ENCODE data around the gene FAM20C.

The FAM20C gene

GRCh38 chr7:264541-265191 is 72.3 kb downstream of the FAM20C start:
- no peak for DNase-seq (ENCODE audit: insufficient read length, low spot score)

GRCh38 chr7:265192-265997 is 73.0 kb downstream of the FAM20C start:
- FAIRE-seq, result no peak
- DNase-seq (ENCODE audit: insufficient read length, low spot score), result no peak

More at GRCh38 chr7:264541-265191, 72.3 kb downstream of the FAM20C start:
- FAIRE-seq, result no peak

- FAIRE-seq (no peak), DNase-seq (ENCODE audit: insufficient read length, low spot score) (no peak)
Observed at GRCh38 chr7:265998-266850, 73.9 kb downstream of the FAM20C start.

GRCh38 chr7:266851-267840 is 74.8 kb downstream of the FAM20C start:
- DNase-seq (ENCODE audit: insufficient read length, low spot score), result no peak

DNA sequence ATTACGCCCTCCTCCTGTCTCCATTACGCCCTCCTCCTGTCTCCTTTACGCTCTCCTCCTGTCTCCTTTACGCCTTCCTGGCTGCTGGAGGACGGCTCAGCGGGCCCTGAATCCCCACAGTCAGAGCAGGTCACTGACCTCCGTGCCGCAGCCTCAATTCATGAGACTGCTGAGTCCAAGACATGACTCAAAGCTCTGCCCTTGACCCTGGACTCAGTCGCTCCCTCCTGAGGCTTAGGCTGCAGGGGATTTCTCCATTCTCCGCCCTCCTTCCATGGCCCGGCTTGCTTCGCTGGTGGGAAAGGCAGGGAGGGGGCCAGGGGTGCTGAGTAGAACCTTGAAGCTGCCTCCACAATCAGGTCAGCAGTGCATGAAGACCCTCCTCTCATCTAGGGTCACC is 76.6 kb downstream of the FAM20C start:
- FAIRE-seq (no peak), DNase-seq (ENCODE audit: insufficient read length, low spot score) (no peak)

More at GRCh38 chr7:266851-267840, 74.8 kb downstream of the FAM20C start:
- no peak for FAIRE-seq

DNA sequence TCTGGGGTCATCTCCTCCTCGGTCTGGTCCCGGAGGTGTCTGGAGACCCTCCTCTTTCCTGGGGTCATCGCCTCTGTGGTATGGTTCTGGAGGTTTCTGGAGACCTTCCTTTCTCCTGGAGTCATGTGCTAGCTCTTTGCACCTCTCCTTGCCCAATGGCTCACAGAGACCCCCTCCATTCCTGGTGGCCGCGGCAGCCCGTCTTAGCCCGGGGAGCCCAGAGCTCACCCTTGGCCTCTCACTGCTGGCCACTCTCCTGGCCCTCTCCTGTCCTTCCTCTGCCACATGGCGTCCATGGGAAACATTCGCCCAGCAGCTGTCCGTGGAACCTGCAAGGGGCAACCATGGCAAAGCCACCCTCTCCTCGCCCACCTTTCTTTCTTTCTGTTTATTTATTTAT is 77.3 kb downstream of the FAM20C start:
- FAIRE-seq, result no peak

GRCh38 chr7:270351-270983 is 78.1 kb downstream of the FAM20C start:
- no peak for FAIRE-seq

More for the DNA sequence above, 77.3 kb downstream of the FAM20C start:
- no peak for DNase-seq (ENCODE audit: insufficient read length, low spot score)

GRCh38 chr7:271266-272107 is 79.1 kb downstream of the FAM20C start:
- FAIRE-seq (no peak), DNase-seq (ENCODE audit: insufficient read length, low spot score) (no peak)

More at GRCh38 chr7:270351-270983, 78.1 kb downstream of the FAM20C start:
- no peak for DNase-seq (ENCODE audit: insufficient read length, low spot score)

GRCh38 chr7:272108-272615 is 79.8 kb downstream of the FAM20C start:
- DNase-seq (ENCODE audit: insufficient read length, low spot score) (no peak), FAIRE-seq (no peak)

GRCh38 chr7:272631-273030 is 80.3 kb downstream of the FAM20C start:
- DNase-seq (ENCODE audit: insufficient read length, low spot score) (no peak), FAIRE-seq (no peak)

- DNase-seq (ENCODE audit: insufficient read length, low spot score) (no peak), FAIRE-seq (no peak)
Observed at GRCh38 chr7:273327-273726, 81.0 kb downstream of the FAM20C start.

GRCh38 chr7:274266-274665 is 81.9 kb downstream of the FAM20C start:
- DNase-seq (ENCODE audit: insufficient read length, low spot score) (no peak), FAIRE-seq (no peak)

GRCh38 chr7:276230-276835 is 84.0 kb downstream of the FAM20C start:
- no peak for DNase-seq (ENCODE audit: insufficient read length, low spot score)
- FAIRE-seq, result no peak

DNA sequence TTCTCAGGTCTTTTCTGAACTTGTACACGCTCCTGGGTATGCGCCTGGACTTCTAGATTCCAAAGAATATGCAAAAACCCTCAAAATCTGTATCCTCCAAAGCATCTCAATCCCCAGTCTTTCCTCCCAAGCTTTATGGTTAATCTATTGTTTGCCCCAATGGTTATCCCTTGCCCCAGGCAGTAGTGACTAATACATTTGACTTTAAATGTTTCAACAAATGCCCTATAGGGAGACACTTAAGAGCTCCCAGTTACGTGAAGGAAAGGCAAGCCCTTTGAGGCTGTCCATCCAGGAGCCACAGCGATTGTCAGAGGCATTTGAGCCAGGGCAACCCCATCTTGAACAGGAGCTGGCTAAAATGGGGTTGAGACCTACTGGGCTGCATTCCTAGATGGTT is 84.9 kb downstream of the FAM20C start:
- DNase-seq (ENCODE audit: insufficient read length, low spot score), result no peak

GRCh38 chr7:278081-278480 is 85.7 kb downstream of the FAM20C start:
- DNase-seq (ENCODE audit: insufficient read length, low spot score) (no peak), FAIRE-seq (no peak)

More for the DNA sequence above, 84.9 kb downstream of the FAM20C start:
- FAIRE-seq, result no peak

DNA sequence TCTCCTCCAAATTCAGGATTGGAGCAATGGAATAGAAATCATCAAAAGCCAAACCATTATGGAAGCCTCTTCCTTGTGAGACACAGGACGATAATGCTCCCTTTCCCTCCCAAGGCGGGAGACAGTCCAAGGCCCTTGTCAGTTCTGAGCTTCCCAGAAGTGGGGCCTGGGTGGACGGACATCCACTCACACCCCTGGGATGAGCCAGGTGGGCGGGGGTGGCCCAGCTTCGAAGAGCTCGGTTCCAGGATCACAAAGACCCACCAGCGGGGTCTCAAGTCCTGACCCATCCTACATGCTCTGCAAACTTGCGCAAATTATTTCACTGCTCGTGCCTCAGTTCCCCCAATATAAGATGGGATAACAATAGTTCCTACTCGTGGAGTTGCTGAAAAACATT is 87.5 kb downstream of the FAM20C start:
- DNase-seq (ENCODE audit: insufficient read length, low spot score), result no peak
- no peak for FAIRE-seq

DNA sequence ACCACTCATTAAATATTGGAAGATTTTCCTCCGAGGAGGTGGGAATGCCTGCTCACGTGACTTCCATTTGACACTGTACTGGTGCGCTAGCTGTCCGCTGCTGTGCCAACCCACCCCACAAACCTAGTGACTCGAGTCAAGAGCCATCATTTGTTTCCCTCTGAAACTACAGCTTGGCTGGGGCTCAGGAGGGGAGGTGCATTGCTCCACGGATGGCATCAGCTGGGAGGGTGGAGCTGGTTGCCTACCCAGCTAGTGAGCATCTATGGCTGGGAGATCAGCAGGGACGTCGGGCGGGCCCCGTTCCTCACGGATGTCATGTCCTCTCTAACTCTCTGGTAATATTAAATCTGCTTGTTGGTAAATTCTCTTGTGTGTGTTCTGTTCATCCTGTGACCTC is 88.1 kb downstream of the FAM20C start:
- DNase-seq (ENCODE audit: insufficient read length, low spot score), result no peak
- FAIRE-seq, result no peak

- no peak for DNase-seq (ENCODE audit: insufficient read length, low spot score)
- FAIRE-seq, result no peak
Observed at GRCh38 chr7:281637-282036, 89.3 kb downstream of the FAM20C start.
